Hematopoietic multipotent progenitor cell treated with erythropoietin and hydrocortisone succinate and interleukin-3 and kit ligand, for 6 days (in vitro differentiated cells): ENCODE data around the gene ATF4.
"Not testable (repeated sequence)": the region's sequence is repeated elsewhere in the genome, so short reads cannot be mapped to it uniquely, and the experiment has no call there.

Source experiments
- DNase-seq: peaks from one replicate; pipeline ENCODE4 v3.0.0-alpha.2; 2015

The ATF4 gene

GRCh38 chr22:39490135-39490798 is 30.1 kb upstream of the ATF4 start:
- DNase-seq = peak; percentile 97

DNA sequence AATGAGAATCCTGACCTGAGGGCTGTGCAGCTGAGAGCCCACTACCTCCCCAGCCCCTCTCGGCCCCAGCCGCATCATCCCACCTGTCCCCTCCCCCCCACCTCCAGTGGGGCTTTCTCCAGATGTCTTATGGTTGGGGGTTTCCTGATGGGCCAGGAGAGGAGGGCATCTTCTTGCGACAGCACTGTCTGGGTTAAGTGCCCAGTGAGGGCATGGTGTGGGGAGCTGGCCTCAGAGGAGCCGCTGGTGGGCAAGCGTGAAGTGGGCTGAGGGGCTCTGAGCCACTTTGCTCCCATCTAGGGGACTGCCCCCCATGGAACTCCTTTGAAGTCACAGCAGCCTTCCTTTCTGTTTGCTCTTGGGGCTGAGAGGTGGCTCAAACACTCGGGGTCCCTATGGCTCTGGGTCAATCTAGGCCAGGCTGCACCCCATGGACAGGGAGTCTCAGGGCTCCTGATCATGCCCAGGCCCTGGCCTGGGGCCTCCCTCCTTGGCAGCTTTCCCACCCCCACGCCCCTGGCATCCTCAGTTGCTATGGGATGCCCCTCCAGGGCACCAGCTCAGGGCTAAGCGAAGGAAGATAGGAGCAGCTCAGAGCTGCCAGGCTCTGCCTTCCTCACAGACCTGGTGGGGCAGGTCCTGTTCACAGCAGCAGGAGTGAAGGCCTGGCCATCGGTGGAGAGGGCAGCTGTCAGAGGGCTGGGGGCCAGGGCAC is 29.2 kb upstream of the ATF4 start:
- DNase-seq = no peak

GRCh38 chr22:39491696-39492095 is 28.7 kb upstream of the ATF4 start:
- no peak for DNase-seq

DNA sequence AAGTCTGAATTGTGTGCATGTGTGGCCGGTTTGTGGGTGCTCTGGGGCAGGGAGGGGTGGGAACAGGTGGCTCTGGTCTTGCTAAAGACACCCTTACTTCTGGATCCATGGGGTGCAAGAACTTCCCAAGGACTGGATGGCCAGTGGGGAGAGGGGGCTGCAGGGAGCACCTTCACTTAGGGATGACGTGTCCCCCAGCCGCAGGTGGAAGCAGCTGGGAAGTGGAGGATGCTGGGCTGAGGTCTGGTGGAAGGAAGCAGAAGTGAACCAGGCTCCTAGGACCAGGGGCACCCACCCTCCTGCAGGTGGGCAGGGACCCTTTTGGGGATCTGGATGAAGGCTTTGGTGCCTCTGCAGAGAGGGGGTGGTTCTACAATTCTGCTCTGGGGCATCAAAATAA is 28.2 kb upstream of the ATF4 start:
- DNase-seq = no peak

DNA sequence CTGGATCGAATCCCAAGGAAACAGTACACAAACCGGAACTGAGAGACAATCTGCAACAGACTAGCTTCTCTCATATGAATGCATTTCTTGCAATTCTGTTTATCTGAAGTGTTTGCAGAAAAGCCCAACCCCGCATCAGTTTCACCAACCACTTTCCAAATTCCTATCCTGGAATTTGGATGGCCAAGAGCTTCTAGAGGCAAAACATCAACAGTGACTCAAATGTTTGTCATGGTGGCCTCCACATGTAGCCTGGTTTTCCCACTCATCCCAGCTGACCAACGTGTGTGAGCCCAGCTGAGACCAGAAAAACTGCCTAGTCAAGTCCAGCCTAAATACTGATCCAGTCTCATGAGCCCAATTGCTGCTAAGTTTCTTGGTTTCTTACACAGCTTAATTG is 26.6 kb upstream of the ATF4 start:
- DNase-seq = no peak

- DNase-seq = no peak
Observed at GRCh38 chr22:39494471-39495120, 25.8 kb upstream of the ATF4 start.

GRCh38 chr22:39496131-39496838 is 24.1 kb upstream of the ATF4 start:
- peak; percentile 93 for DNase-seq

- DNase-seq = no peak
Observed at GRCh38 chr22:39497429-39497828, 22.9 kb upstream of the ATF4 start.

DNA sequence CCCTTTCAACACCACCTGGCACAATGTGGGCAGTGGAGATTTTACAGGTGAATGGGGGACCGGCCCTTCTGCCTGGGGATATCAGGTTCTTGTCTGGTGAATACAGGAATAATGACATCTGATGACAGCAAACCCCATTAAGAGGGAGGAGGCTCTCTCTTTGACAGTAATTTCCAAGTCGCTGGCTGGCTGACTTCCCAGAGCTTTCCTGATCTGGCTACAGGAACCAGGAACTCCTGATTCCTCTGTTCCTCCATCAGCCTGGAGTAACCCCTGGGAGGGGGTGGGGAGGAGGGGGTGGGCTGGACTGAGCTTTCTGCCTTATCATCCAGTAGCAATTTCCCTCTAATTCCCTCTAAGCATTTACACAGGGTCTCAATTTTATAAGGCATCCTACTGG is 22.0 kb upstream of the ATF4 start:
- DNase-seq = no peak

DNA sequence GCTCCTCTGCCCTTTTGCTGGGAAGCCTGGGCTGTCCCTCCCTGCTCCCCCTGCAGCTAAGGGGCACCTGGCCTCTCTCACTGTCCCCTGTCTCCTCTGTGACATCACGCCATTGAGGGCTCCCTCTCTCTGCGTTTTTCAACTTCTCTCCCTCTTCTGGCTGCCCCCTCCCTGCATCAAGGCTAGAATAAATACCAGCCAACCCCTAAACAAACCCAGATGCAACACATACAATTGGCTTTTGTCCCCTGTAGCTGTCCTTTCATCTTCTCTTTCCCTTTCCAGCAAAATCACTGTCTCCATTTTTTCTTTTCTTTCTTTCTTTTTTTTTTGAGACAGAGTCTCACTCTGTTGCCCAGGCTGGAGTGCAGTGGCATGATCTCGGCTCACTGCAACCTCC is 21.6 kb upstream of the ATF4 start:
- DNase-seq = no peak

DNA sequence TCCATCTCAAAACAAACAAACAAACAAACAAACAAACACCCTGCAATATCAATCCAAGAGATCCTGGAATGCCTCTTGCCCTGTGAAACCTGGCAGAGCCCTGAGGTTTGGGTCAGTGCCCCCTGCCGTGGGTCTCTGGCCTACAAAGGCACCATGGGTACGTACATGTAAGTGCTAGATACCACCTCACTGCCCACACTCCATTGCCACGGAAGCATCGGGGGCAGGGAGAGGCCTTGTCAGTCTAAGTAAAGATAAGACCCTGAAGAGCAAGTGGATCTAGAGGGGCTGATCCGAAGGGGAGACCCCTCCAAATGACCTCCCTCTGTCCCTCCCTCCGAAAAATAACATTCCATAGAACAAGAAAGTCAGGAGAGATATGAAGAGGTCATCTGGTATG is 20.3 kb upstream of the ATF4 start:
- no peak for DNase-seq

- no peak for DNase-seq
Observed at GRCh38 chr22:39501644-39502108, 18.7 kb upstream of the ATF4 start.

GRCh38 chr22:39502109-39502788 is 18.1 kb upstream of the ATF4 start, which contains the start of gene MIEF1:
Gene MIEF1, plus strand, starts transcription at chr22:39502290. Its CDS starts 9,005 bp downstream, at chr22:39511295.
- peak; percentile 99 for DNase-seq

- DNase-seq = peak; percentile 25
Observed at GRCh38 chr22:39502789-39503409, 17.5 kb upstream of the ATF4 start.

- peak; percentile 57 for DNase-seq
Observed at GRCh38 chr22:39503630-39504029, 16.7 kb upstream of the ATF4 start.

- no peak for DNase-seq
Observed at GRCh38 chr22:39504071-39504470, 16.3 kb upstream of the ATF4 start.

DNA sequence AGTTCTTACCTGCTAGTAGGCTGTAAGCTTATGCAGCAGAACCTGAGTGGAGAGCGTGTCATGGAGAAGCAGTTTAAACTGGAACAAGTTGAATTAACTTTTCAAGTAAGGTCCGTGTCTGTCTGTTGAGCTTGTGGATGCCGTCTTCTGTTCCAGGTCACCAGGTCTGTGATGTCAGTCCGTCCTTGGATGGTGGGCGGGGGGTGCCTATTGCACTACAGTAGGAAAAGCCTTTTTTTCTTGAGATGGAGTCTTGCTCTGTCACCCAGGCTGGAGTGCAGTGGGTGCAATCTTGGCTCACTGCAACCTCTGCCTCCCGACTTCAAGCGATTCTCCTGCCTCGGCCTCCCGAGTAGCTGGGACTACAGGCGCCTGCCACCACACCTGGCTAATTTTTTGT is 13.3 kb upstream of the ATF4 start:
- DNase-seq = not testable (repeated sequence)

DNA sequence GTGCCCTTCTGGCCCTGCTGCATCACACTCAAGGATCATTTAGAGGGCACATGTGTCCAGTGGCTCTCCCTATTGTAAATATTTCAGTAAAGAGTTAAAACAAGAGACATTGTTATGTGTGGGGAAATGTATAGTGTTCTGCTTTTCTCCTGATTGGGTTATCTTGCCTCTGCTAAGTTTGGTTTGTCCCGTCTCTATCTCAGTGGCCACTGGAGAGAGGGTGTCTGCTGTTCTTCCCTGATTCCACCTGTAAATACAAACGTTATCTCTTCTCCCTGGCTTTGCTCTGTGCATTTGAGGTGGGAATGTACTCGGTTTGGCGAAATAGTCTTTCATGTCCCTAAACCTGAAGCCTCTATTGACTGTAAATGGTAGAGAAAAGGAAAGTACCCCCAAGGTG is 12.0 kb upstream of the ATF4 start:
- DNase-seq = peak; percentile 73

DNA sequence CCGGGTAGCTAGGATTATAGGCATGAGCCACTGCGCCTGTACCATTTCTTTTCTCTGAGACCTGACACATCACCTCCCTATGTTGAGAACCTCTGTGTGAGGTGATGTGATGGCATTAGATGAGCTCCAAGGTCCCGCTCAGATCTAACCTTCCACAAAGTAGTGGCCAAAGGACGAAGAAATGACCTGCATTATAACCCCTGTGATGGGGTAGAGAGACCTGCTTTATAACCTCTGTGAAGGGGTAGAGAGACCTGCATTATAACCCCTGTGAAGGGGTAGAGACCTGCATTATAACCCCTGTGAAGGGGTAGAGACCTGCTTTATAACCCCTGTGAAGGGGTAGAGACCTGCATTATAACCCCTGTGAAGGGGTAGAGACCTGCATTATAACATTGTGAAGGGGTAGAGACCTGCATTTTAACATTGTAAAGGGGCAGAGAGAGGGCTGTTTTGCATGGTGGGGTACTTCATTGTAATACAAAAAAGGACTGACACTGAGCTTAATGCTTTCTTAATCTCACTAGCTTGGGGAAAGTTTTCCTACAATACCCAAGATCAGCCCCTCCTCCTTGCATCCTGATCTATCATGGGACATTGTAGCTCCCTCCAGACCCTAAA is 9.7 kb upstream of the ATF4 start:
- DNase-seq = no peak

DNA sequence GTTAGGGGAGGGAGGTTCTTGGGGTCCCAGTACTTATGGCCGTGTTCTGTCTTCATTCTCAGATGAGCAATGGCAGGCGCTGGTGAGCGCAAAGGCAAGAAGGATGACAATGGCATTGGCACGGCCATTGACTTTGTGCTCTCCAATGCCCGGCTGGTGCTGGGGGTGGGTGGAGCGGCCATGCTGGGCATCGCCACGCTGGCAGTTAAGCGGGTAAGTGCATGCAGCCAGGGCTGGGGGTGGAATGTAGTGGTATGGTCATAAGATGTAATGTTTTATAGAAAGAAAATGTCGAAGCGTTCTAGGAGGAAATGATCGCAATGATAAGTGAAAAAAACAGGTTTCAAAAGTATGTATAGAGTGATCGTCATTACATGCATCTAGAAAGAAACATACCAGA is 9.1 kb upstream of the ATF4 start:
- no peak for DNase-seq

- DNase-seq = no peak
Observed at GRCh38 chr22:39512026-39512425, 8.3 kb upstream of the ATF4 start.

DNA sequence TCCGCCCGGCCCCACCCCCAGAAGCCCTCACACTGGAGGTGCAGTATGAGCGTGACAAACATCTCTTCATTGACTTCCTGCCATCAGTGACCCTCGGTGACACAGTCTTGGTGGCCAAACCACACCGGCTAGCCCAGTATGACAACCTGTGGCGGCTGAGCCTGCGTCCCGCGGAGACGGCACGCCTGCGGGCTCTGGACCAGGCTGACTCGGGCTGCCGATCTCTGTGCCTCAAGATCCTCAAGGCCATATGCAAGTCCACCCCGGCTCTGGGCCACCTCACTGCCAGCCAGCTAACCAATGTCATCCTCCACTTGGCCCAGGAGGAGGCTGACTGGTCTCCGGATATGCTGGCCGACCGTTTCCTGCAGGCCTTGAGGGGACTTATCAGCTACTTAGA is 6.6 kb upstream of the ATF4 start:
- DNase-seq = no peak
